GM18508 (cell line): Measurements from ENCODE around the gene TMEM163.
"Not testable (repeated sequence)": the region's sequence is repeated elsewhere in the genome, so short reads cannot be mapped to it uniquely, and the experiment has no call there.

Experiments used
- ATAC-seq: cut with Tn5 transposase; IDR thresholded peaks from one replicate; pipeline ENCODE4 v1.9.1; 2021; ENCODE audit warnings: moderate number of reproducible peaks; ENCODE audit not compliant: insufficient read depth, unreplicated experiment

TMEM163 gene

DNA sequence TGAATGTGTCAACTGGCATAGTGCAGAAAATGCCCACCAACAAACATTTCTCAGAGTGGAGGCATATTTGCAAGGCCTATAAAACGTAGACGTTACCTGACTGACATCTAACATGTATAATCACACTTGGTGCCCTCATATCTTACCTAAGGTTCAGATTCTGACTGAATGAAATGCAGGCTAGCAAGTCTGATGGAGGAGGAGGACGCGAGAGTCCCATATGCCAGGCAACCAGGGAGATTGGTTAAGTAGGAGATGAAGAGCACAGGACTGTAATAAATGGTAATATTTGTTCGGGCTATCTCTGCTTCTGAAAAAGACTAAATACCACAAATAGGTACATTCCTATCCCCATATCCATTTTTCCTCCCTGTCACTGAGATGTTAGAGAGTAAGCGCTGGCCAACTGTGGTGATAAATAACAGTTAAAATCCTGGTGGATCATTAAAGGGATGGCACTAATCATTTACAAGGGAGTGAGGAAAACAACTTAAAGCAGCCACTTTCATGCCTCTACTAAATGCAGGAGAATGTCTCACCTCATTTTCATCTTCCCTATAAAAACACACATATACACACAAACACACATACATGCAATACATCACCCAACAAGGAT, 217.2 kb downstream of the TMEM163 start:
- ATAC-seq: no peak

DNA sequence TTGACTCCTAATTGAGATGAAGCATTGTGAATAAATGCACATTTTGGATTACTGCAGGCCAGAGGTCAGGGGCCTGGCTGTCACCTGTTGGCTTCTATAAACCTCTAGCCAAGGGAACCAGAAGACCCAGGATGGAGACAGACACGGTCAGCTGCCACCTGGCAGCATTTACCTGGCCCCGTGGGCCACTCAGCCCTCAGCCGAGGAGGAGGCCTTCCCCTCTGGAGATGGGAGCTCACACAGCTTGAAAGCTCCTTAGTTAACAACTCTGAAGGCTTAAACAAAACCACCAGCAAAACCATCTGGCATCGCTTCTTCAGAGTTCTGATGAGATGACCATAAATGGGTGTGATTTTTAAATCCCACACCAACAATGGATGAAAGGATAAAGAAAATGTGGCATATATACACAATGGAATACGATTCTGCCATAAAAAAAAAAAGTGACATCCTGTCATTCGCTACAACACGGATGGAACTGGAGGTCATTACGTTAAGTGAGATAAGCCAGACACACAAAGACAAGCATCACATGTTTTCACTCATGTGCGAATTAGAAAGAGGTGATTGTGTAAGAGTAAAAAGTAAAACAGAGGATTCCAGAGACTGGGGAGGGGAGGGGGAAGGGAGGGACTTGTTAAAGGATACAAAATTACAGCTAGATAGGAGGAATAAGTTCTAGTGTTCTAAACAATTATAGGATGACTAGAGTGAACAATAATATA, 218.4 kb downstream of the TMEM163 start:
- ATAC-seq: no peak

- no peak for ATAC-seq
Observed at GRCh38 chr2:134499307-134499926, 219.4 kb downstream of the TMEM163 start.

DNA sequence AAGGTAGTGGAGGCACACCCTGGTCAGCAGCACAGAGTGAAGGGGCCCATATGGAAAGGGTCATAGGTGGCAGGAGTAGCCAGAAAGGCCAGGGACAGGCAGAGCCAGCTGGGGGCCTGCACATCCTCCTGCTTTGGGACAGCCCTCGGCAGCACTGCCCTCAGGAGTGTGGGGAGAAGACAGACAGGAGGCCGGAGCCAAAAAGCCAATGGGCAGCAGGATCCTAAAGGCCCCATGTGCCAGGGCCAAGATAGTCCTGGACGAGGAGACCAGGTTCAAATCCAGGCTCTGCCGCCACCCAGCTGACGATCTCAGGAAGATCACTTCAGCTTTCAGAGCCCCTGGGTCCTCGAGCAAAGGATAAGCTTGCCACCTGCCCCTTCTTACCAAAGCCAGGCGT, 220.1 kb downstream of the TMEM163 start:
- no peak for ATAC-seq

DNA sequence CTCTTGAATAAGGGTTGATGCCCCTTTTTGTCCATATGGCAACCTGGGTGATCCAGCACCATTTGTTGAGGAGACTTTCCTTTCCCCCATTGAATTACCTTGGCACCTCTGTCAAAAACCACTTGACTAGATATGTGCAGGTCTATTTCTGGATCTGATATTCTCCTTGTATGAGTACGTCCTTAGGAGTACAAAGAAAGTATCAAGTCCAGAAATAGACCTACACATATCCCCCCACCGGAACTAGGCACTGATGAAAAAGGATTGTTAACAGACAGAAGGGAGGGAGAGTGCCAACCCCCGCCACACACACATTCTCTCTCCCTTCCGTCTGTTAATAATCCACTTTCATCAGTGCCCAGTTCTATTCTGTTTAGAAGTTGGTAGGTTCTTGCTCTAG, 225.0 kb downstream of the TMEM163 start:
- ATAC-seq: no peak

GRCh38 chr2:134491771-134492441, 226.9 kb downstream of the TMEM163 start:
- no peak for ATAC-seq

DNA sequence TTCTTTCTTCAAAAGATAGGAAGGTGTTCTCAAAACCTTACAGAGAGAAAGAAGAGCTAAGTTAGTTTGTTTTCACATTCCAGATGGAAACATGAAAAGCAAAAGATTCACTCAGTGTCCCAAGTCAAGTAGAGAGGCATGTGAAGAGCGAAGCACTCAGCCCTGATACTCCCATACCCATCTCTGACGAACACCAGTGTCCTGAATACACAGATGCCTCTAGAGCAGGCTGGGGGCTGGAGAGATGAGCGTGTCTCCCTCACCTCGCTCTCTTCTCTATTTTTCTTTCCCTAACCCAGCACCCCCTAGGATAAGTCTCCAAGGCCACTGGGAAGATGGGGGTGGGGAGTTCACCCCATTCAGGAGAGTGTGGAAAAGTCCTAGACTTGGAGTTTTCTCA, 227.8 kb downstream of the TMEM163 start:
- no peak for ATAC-seq

DNA sequence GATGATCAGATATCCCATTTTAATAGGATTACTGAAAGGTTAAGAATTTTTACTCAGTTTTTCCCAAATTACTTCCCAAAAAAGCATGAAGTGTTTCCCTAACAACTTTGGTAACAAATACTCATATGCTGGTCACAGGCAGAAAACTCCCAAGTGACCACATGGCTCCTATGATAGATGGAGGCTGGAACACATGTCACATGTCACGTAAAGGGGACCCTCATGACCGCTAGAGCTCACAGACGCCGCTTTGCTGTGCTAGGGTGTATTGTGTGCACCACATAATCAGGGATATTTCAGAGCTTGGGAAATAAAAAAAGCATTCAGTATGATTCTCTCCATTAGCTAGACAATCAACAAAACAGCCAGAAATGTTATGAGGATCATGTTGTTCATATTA, 228.2 kb downstream of the TMEM163 start:
- ATAC-seq: no peak

DNA sequence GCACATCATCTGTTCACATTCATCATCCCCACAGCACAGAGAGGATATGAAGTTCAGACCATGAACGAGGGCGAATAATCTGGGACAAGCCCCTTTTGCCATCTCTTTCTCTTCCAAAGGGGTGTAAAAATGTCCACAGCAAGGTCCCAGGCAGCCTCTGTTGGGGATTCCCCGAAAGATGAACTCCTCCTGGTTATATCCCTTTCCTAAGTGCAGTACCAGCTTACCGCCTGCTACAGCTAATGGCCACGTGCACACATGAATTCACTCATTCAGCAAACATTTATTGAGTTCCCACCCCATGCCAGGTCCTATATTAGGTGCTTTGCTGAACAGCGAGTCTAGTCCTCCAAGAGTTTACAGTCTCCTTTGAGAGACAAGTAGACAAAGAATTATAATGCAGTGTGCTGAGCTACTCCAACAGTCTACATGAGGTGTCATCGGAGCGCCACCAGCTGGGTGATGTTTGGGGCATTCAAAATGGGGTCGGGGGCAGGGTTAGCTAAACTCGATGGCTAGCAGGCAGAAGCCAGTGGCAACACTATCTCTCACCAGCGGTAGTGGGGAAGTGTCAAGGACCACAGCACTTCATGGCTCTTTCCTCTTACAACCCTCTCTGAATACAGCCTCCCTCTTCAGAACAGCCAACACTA, 228.9 kb downstream of the TMEM163 start:
- ATAC-seq: no peak

DNA sequence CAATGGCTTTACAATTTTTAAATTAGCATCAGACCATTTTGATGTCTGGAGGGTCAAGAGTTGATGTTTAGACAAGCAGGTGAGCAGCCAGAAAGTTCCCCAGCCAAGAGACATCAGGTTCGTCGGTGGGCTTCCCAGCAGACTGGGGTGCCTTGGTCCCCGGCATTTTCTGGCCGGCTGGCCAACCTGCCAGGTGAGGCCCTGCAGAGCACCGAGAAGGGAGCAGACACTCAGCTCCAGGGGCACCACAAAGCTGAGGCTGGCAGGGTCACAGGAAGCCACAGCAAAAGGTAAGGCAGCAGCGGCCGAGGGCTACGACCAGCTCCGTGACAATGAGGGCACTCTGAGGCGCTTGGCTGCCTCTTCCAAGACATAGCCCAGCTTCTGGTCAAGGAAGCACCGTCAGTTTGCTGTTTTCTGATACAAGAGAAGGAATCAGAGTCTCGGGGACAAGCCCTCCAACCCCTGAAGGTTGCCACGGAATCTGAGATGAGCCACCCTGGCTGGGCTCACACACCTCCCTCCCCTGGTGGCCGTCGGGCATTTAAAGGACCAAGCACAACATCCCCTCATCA, 235.9 kb downstream of the TMEM163 start:
- ATAC-seq: no peak

GRCh38 chr2:134482131-134482723, 236.6 kb downstream of the TMEM163 start:
- no peak for ATAC-seq

DNA sequence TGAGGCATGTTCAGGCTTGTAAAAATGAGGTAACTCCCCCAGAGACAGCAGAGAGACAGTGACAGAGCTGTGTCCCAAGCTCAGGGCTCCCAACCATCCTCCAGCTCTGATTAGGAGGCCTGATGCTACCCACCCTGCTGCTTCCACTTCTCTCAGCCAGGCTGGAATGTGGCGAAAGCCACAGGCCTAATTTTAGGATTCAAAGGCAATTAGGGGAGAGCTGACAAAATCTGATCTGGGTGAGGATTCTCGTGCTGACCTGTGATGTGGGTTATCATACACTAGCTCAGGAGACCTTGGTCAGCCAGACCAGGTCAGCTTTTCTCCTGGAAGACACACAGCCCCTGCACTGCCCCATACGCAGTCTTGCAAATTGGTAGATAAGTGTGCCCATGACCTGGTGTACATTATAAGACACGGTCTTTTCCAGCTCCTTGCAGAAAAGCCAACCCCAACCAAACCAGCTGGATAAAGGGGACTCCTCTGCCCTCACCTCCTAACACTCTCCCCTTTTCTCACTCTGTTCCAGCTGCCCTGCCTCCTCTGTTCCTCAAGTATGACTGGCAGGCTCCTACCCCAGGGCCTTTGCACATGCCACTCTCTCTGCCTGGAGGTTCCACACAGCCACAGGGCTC, 239.0 kb downstream of the TMEM163 start:
- no peak for ATAC-seq

DNA sequence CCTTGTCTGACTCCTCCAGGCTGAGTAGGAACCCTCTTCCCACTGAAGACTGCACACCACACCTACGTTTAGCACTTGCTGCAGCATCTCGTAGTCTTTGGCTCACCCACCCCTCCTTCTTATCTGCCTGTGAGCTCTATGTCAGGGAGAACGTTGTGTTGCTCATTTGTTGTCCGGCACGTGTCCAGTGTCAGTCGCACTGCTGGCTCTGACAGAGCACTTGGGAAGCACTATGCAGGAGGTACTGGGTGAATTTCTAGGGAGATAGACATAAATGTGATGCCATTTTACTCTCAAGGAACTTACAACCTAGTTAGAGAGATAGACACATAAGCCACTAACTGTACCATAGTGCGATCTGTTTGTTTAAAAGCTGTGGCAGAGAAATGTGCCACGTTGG, 241.8 kb downstream of the TMEM163 start:
- ATAC-seq: not testable (repeated sequence)

GRCh38 chr2:134470561-134471168, 248.1 kb downstream of the TMEM163 start:
- ATAC-seq: no peak

- no peak for ATAC-seq
Observed at GRCh38 chr2:134469516-134470115, 249.2 kb downstream of the TMEM163 start.

DNA sequence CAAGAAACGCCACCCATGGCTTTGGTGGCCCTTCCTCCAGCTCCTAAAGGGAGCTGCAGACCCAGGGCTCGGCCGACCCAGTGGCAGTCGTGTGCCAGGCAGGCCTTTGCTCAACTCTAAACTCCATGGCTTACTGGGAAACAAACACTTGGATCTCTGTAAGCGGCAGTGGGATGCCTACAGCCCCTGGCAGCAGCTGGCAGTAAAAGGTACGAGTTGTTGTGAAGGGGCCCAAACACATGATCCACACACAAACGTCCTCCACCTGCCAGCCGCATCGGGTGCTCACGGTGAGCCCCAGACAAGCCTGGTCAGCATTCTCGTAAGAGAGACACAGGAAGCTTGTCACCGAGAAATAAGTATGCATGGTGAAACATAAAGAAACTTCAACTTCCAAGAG, 250.0 kb downstream of the TMEM163 start:
- ATAC-seq: no peak

- no peak for ATAC-seq
Observed at GRCh38 chr2:134468164-134468563, 250.6 kb downstream of the TMEM163 start.

DNA sequence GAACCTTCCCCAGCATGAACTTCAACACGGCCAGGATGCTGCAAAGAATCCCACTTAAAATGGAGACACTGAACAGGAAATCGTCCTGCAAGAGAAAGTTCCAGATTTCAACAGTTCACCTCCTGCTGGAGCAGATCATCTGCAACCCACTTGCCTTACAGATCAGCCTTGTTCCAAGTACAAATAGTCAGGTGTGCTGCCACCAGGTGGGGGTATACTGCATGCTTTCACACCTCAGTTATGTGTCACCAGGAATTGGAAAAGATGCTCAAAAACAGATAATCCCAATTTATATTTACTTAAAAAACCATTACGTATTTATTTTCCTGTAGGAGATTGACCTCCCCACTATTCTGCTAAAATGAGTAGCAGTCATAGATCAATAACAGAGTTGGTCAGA, 252.7 kb downstream of the TMEM163 start:
- no peak for ATAC-seq
